GM18867 (cell line): Measurements from ENCODE around the gene TOMM34.

Source experiments
- ATAC-seq: cut with Tn5 transposase; IDR thresholded peaks from one replicate; pipeline ENCODE4 v1.9.1; 2021; ENCODE audit warnings: mild to moderate bottlenecking, moderate library complexity; ENCODE audit not compliant: unreplicated experiment

Gene TOMM34

DNA sequence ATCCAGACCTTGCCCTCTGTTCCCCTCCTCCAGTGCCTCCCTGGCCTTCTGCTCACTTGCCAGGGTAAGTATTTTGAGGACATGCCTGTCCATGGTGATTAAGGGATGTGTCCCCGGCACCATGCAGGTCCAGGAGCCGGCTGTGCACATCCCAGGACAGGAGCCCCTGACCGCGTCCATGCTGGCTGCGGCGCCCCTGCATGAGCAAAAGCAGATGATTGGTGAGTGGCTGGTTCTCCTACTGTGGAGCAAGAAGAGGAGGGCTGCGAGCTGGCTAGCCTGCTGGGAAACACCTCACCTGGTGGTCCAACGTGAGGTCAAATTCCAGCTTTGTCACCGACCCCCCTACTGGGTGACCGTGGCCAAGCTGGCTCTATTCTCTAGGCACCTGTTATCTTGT is 23.7 kb downstream of the TOMM34 start:
- ATAC-seq: no peak

DNA sequence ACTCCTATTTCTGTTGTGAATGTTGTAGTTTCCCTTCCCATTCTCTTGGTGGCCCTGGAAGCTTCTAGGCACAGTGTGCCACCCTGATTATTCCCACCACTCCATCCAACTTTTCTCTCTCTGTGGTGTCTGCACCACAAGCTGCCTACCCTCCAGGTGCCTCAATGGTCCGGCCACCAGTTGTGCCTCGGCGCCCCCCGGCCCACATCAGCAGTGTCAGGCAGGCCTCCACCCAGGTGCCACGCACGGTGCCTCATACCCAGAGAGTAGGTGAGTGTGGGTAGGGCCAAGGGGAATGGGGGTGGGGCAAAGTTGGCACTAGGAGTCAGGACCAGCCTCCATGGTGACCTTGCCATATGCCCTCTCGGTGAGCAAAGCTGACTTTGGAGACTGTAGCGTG is 27.3 kb downstream of the TOMM34 start:
- no peak for ATAC-seq

- ATAC-seq: no peak
Measured at GRCh38 chr20:44931911-44932310, 28.3 kb downstream of the TOMM34 start.

- ATAC-seq: no peak
Measured at GRCh38 chr20:44930517-44931168, 29.6 kb downstream of the TOMM34 start.

DNA sequence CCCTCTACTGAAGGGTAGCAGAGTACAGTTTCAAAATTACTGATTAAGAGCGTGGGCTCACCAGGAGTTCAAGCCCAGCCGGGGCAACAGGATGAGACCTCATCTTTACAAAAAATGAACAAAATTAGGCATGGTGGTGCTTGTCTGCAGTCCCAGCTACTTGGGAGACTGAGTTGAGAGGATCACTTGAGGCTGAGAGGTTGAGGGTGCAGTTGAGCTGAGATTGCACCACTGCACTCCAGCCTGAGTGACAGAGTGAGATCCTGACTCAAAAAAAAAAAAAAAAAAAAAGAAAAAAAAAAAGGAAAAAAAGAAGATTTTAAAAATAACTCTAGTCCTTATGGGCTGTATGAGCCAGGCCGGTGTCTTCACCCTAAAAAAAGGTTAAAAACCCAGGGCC is 31.6 kb downstream of the TOMM34 start:
- no peak for ATAC-seq

- no peak for ATAC-seq
Measured at GRCh38 chr20:44924541-44924940, 35.7 kb downstream of the TOMM34 start.

DNA sequence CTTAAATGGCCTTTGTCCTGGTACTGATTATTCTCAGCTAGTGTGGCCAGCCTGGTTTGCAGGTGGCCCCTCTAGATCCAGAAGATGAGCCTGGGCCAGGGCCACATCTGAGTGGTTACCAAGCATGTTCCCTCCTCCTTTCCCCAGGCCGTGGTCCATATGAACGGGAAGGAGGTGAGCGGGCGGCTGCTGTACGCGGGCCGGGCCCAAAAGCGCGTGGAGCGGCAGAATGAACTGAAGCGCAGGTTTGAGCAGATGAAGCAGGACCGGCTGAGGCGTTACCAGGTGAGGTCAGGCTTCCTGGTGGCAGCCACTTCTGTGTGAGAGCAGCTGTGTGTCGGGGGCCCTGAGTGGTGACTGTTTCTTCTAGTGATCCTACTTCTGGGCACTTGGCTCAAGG is 38.8 kb downstream of the TOMM34 start:
- ATAC-seq: no peak

DNA sequence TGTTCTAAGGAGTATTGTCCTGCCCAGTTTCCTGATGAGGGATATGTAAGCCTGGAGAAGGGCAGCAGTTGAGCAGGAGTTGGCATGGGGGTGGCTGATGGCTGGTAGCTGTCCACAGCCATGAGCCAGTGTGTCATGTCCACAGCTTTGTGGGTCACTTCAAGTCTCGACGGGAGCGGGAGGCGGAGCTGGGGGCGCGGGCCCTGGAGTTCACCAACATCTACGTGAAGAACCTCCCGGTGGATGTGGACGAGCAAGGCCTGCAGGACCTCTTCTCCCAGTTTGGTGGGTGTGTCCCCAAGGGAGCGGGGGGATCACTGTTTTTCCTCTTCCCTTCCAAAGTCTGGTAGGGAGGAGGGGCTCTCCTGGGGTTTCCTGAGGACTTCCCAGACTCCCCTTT is 41.4 kb downstream of the TOMM34 start:
- no peak for ATAC-seq

DNA sequence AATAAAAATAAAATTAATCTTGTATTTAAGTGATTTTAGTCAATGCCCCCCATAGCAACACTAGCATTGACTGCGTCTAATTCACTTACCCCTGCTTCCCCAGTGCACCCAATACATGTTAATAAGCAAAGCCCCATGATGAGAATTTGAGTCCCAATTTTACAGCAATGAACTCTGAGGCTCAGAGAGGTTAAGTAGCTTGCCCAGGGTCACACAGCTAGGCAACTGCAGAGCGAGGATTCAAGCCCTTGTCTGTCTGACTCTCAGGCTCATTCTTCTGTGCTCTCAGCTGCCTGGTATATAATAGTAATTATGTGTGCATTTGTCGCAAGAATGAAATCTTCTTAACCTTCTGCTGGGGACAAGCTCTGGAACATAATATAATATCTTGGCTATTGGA is 41.9 kb downstream of the TOMM34 start:
- ATAC-seq: no peak

DNA sequence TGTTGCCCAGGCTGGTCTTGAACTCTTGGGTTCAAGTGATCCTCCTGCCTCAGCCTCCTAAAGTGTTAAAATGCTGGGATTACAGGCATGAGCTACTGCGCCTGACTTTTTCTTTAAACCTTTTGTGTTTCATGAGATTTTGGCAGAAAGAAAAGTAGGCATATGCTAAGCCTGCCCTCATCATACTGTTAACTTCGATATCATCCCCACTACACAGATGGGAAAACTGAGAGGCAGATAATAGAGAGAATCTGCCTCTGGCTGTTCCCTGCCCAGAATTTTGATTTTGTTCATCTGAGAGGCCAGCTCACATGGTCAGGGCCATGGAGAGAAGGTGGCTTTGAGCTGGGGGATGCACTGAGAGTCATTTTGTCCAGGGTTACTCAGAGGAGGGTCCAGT is 42.8 kb downstream of the TOMM34 start:
- no peak for ATAC-seq

DNA sequence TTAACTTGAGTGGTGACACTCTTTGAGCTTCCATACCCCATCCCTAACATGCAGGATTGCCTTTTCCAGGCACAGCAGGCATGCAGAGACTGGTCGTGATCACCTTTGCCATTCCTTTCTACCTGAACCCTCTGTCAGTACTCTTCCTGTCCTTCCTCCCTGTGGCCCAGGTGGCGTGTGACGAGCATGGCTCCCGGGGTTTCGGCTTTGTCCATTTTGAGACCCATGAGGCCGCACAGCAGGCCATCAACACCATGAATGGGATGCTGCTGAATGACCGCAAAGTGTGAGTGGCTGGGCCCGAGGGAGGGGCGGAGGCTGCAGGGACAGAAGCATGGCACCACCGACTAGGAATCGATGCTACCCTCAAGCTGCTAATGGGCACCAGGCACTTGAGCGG is 43.6 kb downstream of the TOMM34 start:
- no peak for ATAC-seq

GRCh38 chr20:44914924-44915323 is 45.3 kb downstream of the TOMM34 start:
- no peak for ATAC-seq

DNA sequence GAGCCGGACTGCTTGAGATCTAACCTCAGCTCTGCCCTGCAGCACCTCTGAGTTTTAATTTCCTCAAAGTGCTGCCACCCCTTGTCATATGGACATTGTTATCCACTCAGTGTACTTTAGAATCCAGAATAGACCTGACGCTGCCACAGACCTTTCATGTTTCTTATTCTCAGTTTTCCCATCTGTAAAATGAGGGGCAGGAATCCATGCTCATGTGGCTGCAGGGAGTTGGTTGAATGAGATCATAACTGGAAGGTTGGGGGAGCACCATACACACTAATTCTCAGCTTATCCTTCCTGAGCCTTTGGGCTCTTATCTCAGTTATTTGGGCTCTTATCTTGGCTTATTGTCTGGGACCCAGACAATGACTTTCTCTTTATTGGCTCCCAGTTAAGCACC is 48.0 kb downstream of the TOMM34 start:
- no peak for ATAC-seq

GRCh38 chr20:44911264-44911921 is 48.8 kb downstream of the TOMM34 start:
- ATAC-seq: peak; percentile 37

DNA sequence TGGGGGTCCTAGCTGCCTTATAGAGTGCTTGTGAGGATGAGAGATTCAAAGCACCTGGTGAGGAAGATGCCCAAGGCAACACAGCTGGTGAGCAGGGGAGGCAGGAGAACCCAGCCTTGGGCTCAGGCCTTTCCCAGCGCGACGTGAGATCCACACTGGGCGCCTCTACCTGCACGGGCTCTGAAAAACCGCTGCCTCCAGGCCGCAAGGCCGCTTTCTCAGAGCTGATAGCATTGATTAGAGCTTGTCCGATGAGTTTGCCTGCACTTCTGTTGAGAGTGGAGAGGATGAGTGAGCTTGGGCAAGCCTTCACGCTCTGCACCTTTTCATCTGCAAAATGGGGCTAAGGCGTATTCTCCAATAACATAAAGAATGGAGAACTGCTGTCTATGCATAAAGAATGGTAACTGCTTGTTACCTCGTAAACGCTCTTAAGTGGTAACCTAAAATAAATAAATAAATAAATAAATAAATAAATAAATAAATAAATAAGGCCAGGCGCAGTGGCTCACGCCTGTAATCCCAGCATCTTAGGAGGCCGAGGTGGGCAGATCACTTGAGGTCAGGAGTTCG is 49.4 kb downstream of the TOMM34 start:
- no peak for ATAC-seq

DNA sequence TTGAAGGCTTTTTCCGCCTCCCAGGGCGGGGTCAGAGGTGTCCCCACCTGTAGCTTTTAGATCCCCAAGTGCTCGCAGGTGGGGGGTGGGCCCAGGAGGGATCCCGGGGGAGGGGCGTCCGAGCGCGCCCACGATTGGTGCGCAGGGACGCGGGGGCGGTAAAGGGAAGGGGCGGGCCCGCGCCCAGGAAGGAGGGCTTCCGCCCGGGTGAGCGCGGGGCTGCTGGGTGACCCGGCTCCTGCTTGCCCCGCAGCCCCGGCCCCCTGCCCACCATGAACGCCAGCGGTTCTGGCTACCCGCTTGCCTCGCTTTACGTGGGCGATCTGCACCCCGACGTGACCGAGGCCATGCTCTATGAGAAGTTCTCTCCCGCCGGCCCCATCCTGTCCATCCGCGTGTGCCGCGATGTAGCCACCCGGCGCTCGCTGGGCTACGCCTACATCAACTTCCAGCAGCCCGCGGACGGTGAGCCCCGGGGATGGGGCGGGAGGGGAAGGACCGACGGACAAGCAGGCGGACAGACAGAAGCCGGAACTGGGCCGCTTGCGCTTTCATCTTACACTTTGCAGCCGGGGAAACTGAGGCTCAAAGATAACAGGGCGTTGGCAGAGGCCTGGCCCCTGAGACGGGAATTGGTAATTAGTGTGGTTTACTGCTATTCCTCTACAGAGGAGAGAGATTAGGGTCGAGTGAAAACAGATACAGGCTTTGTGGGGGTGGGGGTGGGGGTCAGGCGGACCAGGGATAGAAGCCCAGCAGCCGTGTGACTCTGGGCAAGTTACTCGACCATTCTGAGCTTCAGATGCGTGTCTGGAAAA is 50.1 kb downstream of the TOMM34 start, which contains the start of gene PABPC1L:
TSS of gene PABPC1L (plus strand) at position 189 of the 818 bp plus-strand sequence. CDS start at position 273, 84 bp downstream.
- peak; percentile 76 for ATAC-seq

GRCh38 chr20:44908987-44909871 is 51.0 kb downstream of the TOMM34 start:
- no peak for ATAC-seq

DNA sequence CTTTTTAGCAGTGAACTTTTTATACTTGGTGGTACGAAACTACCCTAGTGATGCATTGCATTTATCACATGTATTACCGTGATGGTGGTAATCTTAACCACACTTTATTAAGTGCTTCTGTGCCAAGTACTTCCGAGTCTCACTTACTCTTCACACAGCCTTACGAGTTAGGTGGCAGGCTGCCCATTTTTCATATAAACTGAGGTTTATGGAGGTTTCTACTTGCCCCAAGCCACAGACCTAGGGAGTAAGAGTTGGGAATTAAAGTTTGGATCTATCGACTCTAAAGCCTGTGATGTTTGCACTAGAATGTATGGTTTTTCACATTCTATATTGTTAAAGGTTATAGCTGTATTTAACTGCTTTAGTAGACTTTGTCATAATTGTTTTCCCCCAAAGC is 55.8 kb downstream of the TOMM34 start:
- ATAC-seq: no peak

- ATAC-seq: no peak
Measured at GRCh38 chr20:44901974-44902373, 58.2 kb downstream of the TOMM34 start.

- ATAC-seq: no peak
Measured at GRCh38 chr20:44900231-44900854, 59.9 kb downstream of the TOMM34 start.
